Osteoblast (primary cell): ENCODE results near the gene TRIM52. TPM values are rescaled to one million over a fixed set of nuclear protein-coding genes. Genes with fewer than 3 reads are reported as not detected.

ENCODE experiments used
- DNase-seq: peaks from one replicate; pipeline ENCODE4 v3.0.0; 2011; ENCODE audit warnings: low spot score, mixed read lengths; ENCODE audit not compliant: insufficient read length; ENCODE audit errors: missing footprints
- H2AFZ ChIP-seq: 2 replicates; pipeline ENCODE4 v1.6.0; 2011; ENCODE audit warnings: mild to moderate bottlenecking, low read length
- H3K27ac ChIP-seq: 2 replicates; pipeline ENCODE4 v1.5.1; 2011; ENCODE audit warnings: mild to moderate bottlenecking, low read depth, low read length, moderate library complexity
- H3K27me3 ChIP-seq: 2 replicates; pipeline ENCODE4 v1.6.0; 2012; ENCODE audit warnings: mild to moderate bottlenecking, control low read depth, inconsistent platforms, low read length, moderate library complexity; ENCODE audit not compliant: insufficient read depth
- H3K36me3 ChIP-seq: 2 replicates; pipeline ENCODE4 v1.5.1; 2011; ENCODE audit warnings: mild to moderate bottlenecking, low read length, control low read depth, moderate library complexity; ENCODE audit not compliant: insufficient read depth
- H3K4me1 ChIP-seq: 2 replicates; pipeline ENCODE4 v1.5.1; 2011; ENCODE audit warnings: mild to moderate bottlenecking, low read length, control low read depth, moderate library complexity; ENCODE audit not compliant: insufficient read depth
- H3K4me2 ChIP-seq: 2 replicates; pipeline ENCODE4 v1.6.0; 2011; ENCODE audit warnings: mild to moderate bottlenecking, low read length; ENCODE audit not compliant: insufficient read depth
- H3K4me3 ChIP-seq: fragments of 200-600 bp; sonication (generic); 3 replicates; pipeline ENCODE4 v1.5.1; 2012; ENCODE audit warnings: mild to moderate bottlenecking, low read length, inconsistent platforms; ENCODE audit not compliant: insufficient read depth
- H3K79me2 ChIP-seq: 2 replicates; pipeline ENCODE4 v1.6.0; 2012; ENCODE audit warnings: mild to moderate bottlenecking, low read length, control low read depth, inconsistent platforms; ENCODE audit not compliant: insufficient read depth
- H3K9me3 ChIP-seq: 2 replicates; pipeline ENCODE4 v1.5.1; 2011; ENCODE audit warnings: low read depth, low read length, control low read depth
- H4K20me1 ChIP-seq: 2 replicates; pipeline ENCODE4 v1.6.0; 2012; ENCODE audit warnings: mild to moderate bottlenecking, low read length, control low read depth; ENCODE audit not compliant: insufficient read depth
- total RNA-seq: library from RNA; depleted of rRNA; stranded (reverse); fragments of >200 nt; gene quantifications from 2 replicates; pipeline ENCODE4 v1.2.3, GENCODE V29; 2012
- TF ChIP-seq, protein P1 (sequence below): IDR thresholded peaks from 2 replicates; pipeline ENCODE4 v1.5.1; 2011; ENCODE audit warnings: mild to moderate bottlenecking, low read depth, low read length, moderate library complexity; ENCODE audit errors: extremely low read depth

TRIM52 gene
- total RNA-seq, 1 donor, result 7.2 TPM

DNA sequence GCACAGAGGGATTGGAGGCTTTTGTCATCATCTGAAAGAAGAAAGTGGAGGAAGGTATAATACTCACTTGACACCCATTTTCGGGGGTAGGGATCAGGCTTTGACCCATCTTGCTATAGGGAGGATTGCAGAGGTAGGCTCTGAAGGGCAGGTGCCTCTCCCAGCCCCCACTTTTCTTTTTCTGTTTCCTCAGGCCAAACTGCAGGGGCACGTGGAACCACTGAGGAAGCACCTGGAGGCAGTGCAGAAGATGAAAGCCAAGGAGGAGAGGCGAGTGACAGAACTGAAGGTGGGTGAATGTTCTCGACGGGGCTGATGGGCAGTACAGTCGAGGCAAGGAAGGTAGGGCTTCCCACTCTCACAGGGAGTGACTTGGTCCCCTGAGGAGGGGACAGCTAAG, 30.4 kb downstream of the TRIM52 start:
- Histone ChIP-seq H2AFZ (no peak overlapping the region), H3K4me3 (no peak overlapping the region), H3K79me2 (peaks cover 28% of the 10 kb centered on the region), H3K36me3 (peaks cover 55% of the 10 kb centered on the region), H3K4me1 (no peaks in the 10 kb centered on the region), H4K20me1 (no peaks in the 10 kb centered on the region), H3K9me3 (no peaks in the 10 kb centered on the region), H3K4me2 (no peak overlapping the region), H3K27me3 (no peaks in the 10 kb centered on the region), H3K27ac (no peak overlapping the region)
- DNase-seq, result no peak
- TF ChIP-seq, protein P1, sequence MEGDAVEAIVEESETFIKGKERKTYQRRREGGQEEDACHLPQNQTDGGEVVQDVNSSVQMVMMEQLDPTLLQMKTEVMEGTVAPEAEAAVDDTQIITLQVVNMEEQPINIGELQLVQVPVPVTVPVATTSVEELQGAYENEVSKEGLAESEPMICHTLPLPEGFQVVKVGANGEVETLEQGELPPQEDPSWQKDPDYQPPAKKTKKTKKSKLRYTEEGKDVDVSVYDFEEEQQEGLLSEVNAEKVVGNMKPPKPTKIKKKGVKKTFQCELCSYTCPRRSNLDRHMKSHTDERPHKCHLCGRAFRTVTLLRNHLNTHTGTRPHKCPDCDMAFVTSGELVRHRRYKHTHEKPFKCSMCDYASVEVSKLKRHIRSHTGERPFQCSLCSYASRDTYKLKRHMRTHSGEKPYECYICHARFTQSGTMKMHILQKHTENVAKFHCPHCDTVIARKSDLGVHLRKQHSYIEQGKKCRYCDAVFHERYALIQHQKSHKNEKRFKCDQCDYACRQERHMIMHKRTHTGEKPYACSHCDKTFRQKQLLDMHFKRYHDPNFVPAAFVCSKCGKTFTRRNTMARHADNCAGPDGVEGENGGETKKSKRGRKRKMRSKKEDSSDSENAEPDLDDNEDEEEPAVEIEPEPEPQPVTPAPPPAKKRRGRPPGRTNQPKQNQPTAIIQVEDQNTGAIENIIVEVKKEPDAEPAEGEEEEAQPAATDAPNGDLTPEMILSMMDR, result no peak

DNA sequence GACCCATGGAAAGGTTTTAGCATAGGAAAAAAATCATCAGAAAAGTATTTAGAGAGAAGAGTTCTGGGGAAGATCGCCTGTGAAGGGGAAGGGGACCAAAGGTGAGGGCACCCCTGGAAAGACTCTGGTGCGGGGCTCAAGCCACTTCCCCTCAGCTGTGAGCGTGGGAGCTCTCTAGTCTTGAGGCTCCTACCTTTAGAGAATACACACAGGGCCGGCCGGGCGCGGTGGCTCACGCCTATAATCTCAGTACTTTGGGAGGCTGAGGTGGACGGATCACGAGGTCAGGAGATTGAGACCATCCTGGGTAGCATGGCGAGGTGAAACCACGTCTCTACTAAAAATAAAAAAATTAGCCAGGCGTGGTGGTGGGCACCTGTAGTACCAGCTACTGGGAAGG, 30.9 kb downstream of the TRIM52 start:
- Histone ChIP-seq H3K36me3 (peaks cover 50% of the 10 kb centered on the region), H3K79me2 (peaks cover 34% of the 10 kb centered on the region), H3K9me3 (no peaks in the 10 kb centered on the region), H3K4me2 (no peak overlapping the region), H3K4me3 (no peak overlapping the region), H4K20me1 (no peaks in the 10 kb centered on the region), H2AFZ (no peak overlapping the region), H3K4me1 (peaks cover 2% of the 10 kb centered on the region), H3K27ac (no peak overlapping the region), H3K27me3 (no peaks in the 10 kb centered on the region)
- TF ChIP-seq, protein P1, result no peak
- DNase-seq, result no peak

- peaks cover 20% of the 10 kb centered on the region for H3K36me3 ChIP-seq
- H3K9me3 ChIP-seq, result no peaks in the 10 kb centered on the region
- peak overlapping the region; percentile 83 for H2AFZ ChIP-seq
- H3K4me2 ChIP-seq, result peak overlapping the region; percentile 97
- peak overlapping the region; percentile 98 for H3K27ac ChIP-seq
- peaks cover 18% of the 10 kb centered on the region for H3K4me1 ChIP-seq
- no peaks in the 10 kb centered on the region for H3K27me3 ChIP-seq
- TF ChIP-seq, protein P1, result no peak
- H3K79me2 ChIP-seq, result peaks cover 45% of the 10 kb centered on the region
- H3K4me3 ChIP-seq, result peak overlapping the region; percentile 95
- no peak for DNase-seq
- no peaks in the 10 kb centered on the region for H4K20me1 ChIP-seq
Measured at GRCh38 chr5:181224390-181225229, 36.3 kb downstream of the TRIM52 start.

DNA sequence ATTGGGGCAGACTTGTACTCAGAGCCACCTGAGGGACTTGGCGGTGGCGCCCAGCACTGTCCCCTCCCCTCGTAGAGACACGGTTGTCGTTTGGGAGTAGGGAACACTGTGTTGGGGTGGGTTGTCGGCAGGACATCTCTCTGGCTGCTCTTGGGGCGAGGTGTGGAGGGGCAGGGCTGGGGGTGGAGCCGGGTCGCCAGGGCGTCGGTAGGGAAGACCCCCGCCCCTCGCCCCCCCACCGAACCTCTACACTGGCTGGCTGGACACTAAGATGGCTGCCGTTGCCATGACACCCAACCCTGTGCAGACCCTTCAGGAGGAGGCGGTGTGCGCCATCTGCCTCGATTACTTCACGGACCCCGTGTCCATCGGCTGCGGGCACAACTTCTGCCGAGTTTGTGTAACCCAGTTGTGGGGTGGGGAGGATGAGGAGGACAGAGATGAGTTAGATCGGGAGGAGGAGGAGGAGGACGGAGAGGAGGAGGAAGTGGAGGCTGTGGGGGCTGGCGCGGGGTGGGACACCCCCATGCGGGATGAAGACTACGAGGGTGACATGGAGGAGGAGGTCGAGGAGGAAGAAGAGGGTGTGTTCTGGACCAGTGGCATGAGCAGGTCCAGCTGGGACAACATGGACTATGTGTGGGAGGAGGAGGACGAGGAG, 37.1 kb downstream of the TRIM52 start:
- Histone ChIP-seq H3K9me3 (no peaks in the 10 kb centered on the region), H2AFZ (peak overlapping the region; percentile 83), H3K27me3 (no peaks in the 10 kb centered on the region), H3K79me2 (peaks cover 38% of the 10 kb centered on the region), H3K4me3 (peak overlapping the region; percentile 95), H3K27ac (peak overlapping the region; percentile 98), H4K20me1 (no peaks in the 10 kb centered on the region), H3K4me1 (peaks cover 18% of the 10 kb centered on the region), H3K4me2 (peak overlapping the region; percentile 97), H3K36me3 (peaks cover 13% of the 10 kb centered on the region)
- DNase-seq, result no peak
- TF ChIP-seq, protein P1, result no peak
